ENCODE results near the gene CDYL.

DNA sequence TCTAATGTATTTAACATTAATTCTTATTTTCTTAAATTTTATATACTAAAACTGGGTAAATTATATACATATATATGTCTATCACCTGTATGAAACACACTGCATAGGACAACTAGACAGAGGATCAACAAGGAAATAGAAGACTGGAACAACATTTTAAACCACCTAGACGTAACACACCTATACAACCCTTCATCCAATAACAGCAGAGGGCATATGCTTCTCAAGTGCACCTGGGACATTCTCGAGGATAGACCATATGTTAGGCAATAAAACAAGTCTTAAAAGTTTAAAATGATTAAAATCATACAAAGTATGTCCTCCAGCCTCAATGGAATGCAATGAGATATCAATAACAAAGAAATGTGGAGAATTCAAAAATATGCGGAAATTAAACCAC, 182.4 kb downstream of the CDYL start:
- TF ChIP-seq, protein P1, sequence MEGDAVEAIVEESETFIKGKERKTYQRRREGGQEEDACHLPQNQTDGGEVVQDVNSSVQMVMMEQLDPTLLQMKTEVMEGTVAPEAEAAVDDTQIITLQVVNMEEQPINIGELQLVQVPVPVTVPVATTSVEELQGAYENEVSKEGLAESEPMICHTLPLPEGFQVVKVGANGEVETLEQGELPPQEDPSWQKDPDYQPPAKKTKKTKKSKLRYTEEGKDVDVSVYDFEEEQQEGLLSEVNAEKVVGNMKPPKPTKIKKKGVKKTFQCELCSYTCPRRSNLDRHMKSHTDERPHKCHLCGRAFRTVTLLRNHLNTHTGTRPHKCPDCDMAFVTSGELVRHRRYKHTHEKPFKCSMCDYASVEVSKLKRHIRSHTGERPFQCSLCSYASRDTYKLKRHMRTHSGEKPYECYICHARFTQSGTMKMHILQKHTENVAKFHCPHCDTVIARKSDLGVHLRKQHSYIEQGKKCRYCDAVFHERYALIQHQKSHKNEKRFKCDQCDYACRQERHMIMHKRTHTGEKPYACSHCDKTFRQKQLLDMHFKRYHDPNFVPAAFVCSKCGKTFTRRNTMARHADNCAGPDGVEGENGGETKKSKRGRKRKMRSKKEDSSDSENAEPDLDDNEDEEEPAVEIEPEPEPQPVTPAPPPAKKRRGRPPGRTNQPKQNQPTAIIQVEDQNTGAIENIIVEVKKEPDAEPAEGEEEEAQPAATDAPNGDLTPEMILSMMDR (IDR thresholded peaks at IDR 0.05), result no peak
- no peak for TF ChIP-seq POLR2A (IDR thresholded peaks at IDR 0.05)

Measured in heart left ventricle (tissue), 13 donors.